ENCODE data around the gene FAM131A.

Gene FAM131A

GRCh38 chr3:184315871-184316661 lies 21.3 kb upstream of the FAM131A start:
- peaks cover 17 to 63% (median 57%) of the 10 kb centered on the region in 5 donors for H3K4me1 ChIP-seq (ENCODE audit: control insufficient read depth in 5 of 5, insufficient read depth in 5 of 5, low read length in 5 of 5)
- peaks cover 0 to 31% (median 24%) of the 10 kb centered on the region in 5 donors for H3K36me3 ChIP-seq (ENCODE audit: control insufficient read depth in 5 of 5, insufficient read depth in 5 of 5, low read length in 5 of 5)
- H3K27me3 ChIP-seq (ENCODE audit: control insufficient read depth in 5 of 5, insufficient read depth in 4 of 5, low read length in 5 of 5) = no peaks in the 10 kb centered on the region
- H3K4me3 ChIP-seq (ENCODE audit: low read depth in 1 of 5, low read length in 5 of 5) = peak overlapping the region; percentile 79 to 96 (median 90)
- H3K9ac ChIP-seq (ENCODE audit: low read length in 5 of 5) = peak overlapping the region; percentile 95 to 96 (median 96)
- H3K9me3 ChIP-seq (ENCODE audit: control insufficient read depth in 5 of 5, low read length in 5 of 5) = no peaks in the 10 kb centered on the region
- peak overlapping the region; percentile 96 for H3K27ac ChIP-seq (ENCODE audit: low read depth, low read length)

- H3K4me3 ChIP-seq (ENCODE audit: low read depth in 1 of 5, low read length in 5 of 5) = peak overlapping the region; percentile 79 to 96 (median 90)
- H3K4me1 ChIP-seq (ENCODE audit: control insufficient read depth in 5 of 5, insufficient read depth in 5 of 5, low read length in 5 of 5) = peaks cover 20 to 70% (median 64%) of the 10 kb centered on the region in 5 donors
- H3K9me3 ChIP-seq (ENCODE audit: control insufficient read depth in 5 of 5, low read length in 5 of 5) = no peaks in the 10 kb centered on the region
- H3K27ac ChIP-seq (ENCODE audit: low read depth, low read length) = peak overlapping the region; percentile 96
- H3K27me3 ChIP-seq (ENCODE audit: control insufficient read depth in 5 of 5, insufficient read depth in 4 of 5, low read length in 5 of 5) = no peaks in the 10 kb centered on the region
- peaks cover 0 to 38% (median 31%) of the 10 kb centered on the region in 5 donors for H3K36me3 ChIP-seq (ENCODE audit: control insufficient read depth in 5 of 5, insufficient read depth in 5 of 5, low read length in 5 of 5)
- H3K9ac ChIP-seq (ENCODE audit: low read length in 5 of 5) = peak overlapping the region in 3 of 5 donors; percentile 44 to 96 (median 95)
Observed at GRCh38 chr3:184316792-184317191, 20.6 kb upstream of the FAM131A start.

- H3K9me3 ChIP-seq (ENCODE audit: control insufficient read depth in 5 of 5, low read length in 5 of 5) = no peaks in the 10 kb centered on the region
- peak overlapping the region in 4 of 5 donors; percentile 79 to 96 (median 90) for H3K4me3 ChIP-seq (ENCODE audit: low read depth in 1 of 5, low read length in 5 of 5)
- H3K9ac ChIP-seq (ENCODE audit: low read length in 5 of 5) = peak overlapping the region in 1 of 5 donors; percentile 95
- H3K36me3 ChIP-seq (ENCODE audit: control insufficient read depth in 5 of 5, insufficient read depth in 5 of 5, low read length in 5 of 5) = peaks cover 0 to 42% (median 35%) of the 10 kb centered on the region in 5 donors
- H3K27me3 ChIP-seq (ENCODE audit: control insufficient read depth in 5 of 5, insufficient read depth in 4 of 5, low read length in 5 of 5) = no peaks in the 10 kb centered on the region
- H3K4me1 ChIP-seq (ENCODE audit: control insufficient read depth in 5 of 5, insufficient read depth in 5 of 5, low read length in 5 of 5) = peaks cover 24 to 74% (median 68%) of the 10 kb centered on the region in 5 donors
- H3K27ac ChIP-seq (ENCODE audit: low read depth, low read length) = peak overlapping the region; percentile 91
Observed at GRCh38 chr3:184317201-184317600, 20.2 kb upstream of the FAM131A start.

GRCh38 chr3:184320104-184320445 lies 17.3 kb upstream of the FAM131A start:
- Histone ChIP-seq H3K4me1 (ENCODE audit: control insufficient read depth in 5 of 5, insufficient read depth in 5 of 5, low read length in 5 of 5) (peaks cover 32 to 84% (median 81%) of the 10 kb centered on the region in 5 donors), H3K4me3 (ENCODE audit: low read depth in 1 of 5, low read length in 5 of 5) (peak overlapping the region in 4 of 5 donors; percentile 40 to 55 (median 50)), H3K9me3 (ENCODE audit: control insufficient read depth in 5 of 5, low read length in 5 of 5) (no peaks in the 10 kb centered on the region), H3K9ac (ENCODE audit: low read length in 5 of 5) (peak overlapping the region in 4 of 5 donors; percentile 56 to 87 (median 69)), H3K27me3 (ENCODE audit: control insufficient read depth in 5 of 5, insufficient read depth in 4 of 5, low read length in 5 of 5) (no peaks in the 10 kb centered on the region), H3K36me3 (ENCODE audit: control insufficient read depth in 5 of 5, insufficient read depth in 5 of 5, low read length in 5 of 5) (peaks cover 3 to 71% (median 64%) of the 10 kb centered on the region in 5 donors), H3K27ac (ENCODE audit: low read depth, low read length) (peak overlapping the region; percentile 91)

- Histone ChIP-seq H3K27me3 (ENCODE audit: control insufficient read depth in 5 of 5, insufficient read depth in 4 of 5, low read length in 5 of 5) (no peaks in the 10 kb centered on the region), H3K36me3 (ENCODE audit: control insufficient read depth in 5 of 5, insufficient read depth in 5 of 5, low read length in 5 of 5) (peaks cover 7 to 81% (median 80%) of the 10 kb centered on the region in 5 donors), H3K9ac (ENCODE audit: low read length in 5 of 5) (no peak overlapping the region), H3K4me1 (ENCODE audit: control insufficient read depth in 5 of 5, insufficient read depth in 5 of 5, low read length in 5 of 5) (peaks cover 29 to 72% (median 68%) of the 10 kb centered on the region in 5 donors), H3K9me3 (ENCODE audit: control insufficient read depth in 5 of 5, low read length in 5 of 5) (no peaks in the 10 kb centered on the region), H3K27ac (ENCODE audit: low read depth, low read length) (peak overlapping the region; percentile 91), H3K4me3 (ENCODE audit: low read depth in 1 of 5, low read length in 5 of 5) (no peak overlapping the region)
Observed at GRCh38 chr3:184321666-184322065, 15.7 kb upstream of the FAM131A start.

- H3K9me3 ChIP-seq (ENCODE audit: control insufficient read depth in 5 of 5, low read length in 5 of 5) = no peaks in the 10 kb centered on the region
- peak overlapping the region; percentile 91 for H3K27ac ChIP-seq (ENCODE audit: low read depth, low read length)
- peaks cover 10 to 84% (median 80%) of the 10 kb centered on the region in 5 donors for H3K36me3 ChIP-seq (ENCODE audit: control insufficient read depth in 5 of 5, insufficient read depth in 5 of 5, low read length in 5 of 5)
- H3K4me3 ChIP-seq (ENCODE audit: low read depth in 1 of 5, low read length in 5 of 5) = no peak overlapping the region
- H3K27me3 ChIP-seq (ENCODE audit: control insufficient read depth in 5 of 5, insufficient read depth in 4 of 5, low read length in 5 of 5) = no peaks in the 10 kb centered on the region
- H3K4me1 ChIP-seq (ENCODE audit: control insufficient read depth in 5 of 5, insufficient read depth in 5 of 5, low read length in 5 of 5) = peaks cover 27 to 59% (median 56%) of the 10 kb centered on the region in 5 donors
- peak overlapping the region in 1 of 5 donors; percentile 49 for H3K9ac ChIP-seq (ENCODE audit: low read length in 5 of 5)
Observed at GRCh38 chr3:184322731-184323487, 14.5 kb upstream of the FAM131A start.

- peaks cover 27 to 52% (median 49%) of the 10 kb centered on the region in 5 donors for H3K4me1 ChIP-seq (ENCODE audit: control insufficient read depth in 5 of 5, insufficient read depth in 5 of 5, low read length in 5 of 5)
- H3K9me3 ChIP-seq (ENCODE audit: control insufficient read depth in 5 of 5, low read length in 5 of 5) = no peaks in the 10 kb centered on the region
- no peak overlapping the region for H3K9ac ChIP-seq (ENCODE audit: low read length in 5 of 5)
- no peak overlapping the region for H3K4me3 ChIP-seq (ENCODE audit: low read depth in 1 of 5, low read length in 5 of 5)
- peaks cover 10 to 89% (median 84%) of the 10 kb centered on the region in 5 donors for H3K36me3 ChIP-seq (ENCODE audit: control insufficient read depth in 5 of 5, insufficient read depth in 5 of 5, low read length in 5 of 5)
- peak overlapping the region; percentile 66 for H3K27ac ChIP-seq (ENCODE audit: low read depth, low read length)
- no peaks in the 10 kb centered on the region for H3K27me3 ChIP-seq (ENCODE audit: control insufficient read depth in 5 of 5, insufficient read depth in 4 of 5, low read length in 5 of 5)
Observed at GRCh38 chr3:184323696-184324095, 13.7 kb upstream of the FAM131A start.

GRCh38 chr3:184325269-184325668 lies 12.1 kb upstream of the FAM131A start:
- Histone ChIP-seq H3K4me1 (ENCODE audit: control insufficient read depth in 5 of 5, insufficient read depth in 5 of 5, low read length in 5 of 5) (peaks cover 18 to 37% (median 34%) of the 10 kb centered on the region in 5 donors), H3K9me3 (ENCODE audit: control insufficient read depth in 5 of 5, low read length in 5 of 5) (no peaks in the 10 kb centered on the region), H3K9ac (ENCODE audit: low read length in 5 of 5) (no peak overlapping the region), H3K27me3 (ENCODE audit: control insufficient read depth in 5 of 5, insufficient read depth in 4 of 5, low read length in 5 of 5) (no peaks in the 10 kb centered on the region), H3K4me3 (ENCODE audit: low read depth in 1 of 5, low read length in 5 of 5) (no peak overlapping the region), H3K36me3 (ENCODE audit: control insufficient read depth in 5 of 5, insufficient read depth in 5 of 5, low read length in 5 of 5) (peaks cover 14 to 100% (median 98%) of the 10 kb centered on the region in 5 donors), H3K27ac (ENCODE audit: low read depth, low read length) (no peak overlapping the region)

- peaks cover 14 to 31% (median 29%) of the 10 kb centered on the region in 5 donors for H3K4me1 ChIP-seq (ENCODE audit: control insufficient read depth in 5 of 5, insufficient read depth in 5 of 5, low read length in 5 of 5)
- no peaks in the 10 kb centered on the region for H3K27me3 ChIP-seq (ENCODE audit: control insufficient read depth in 5 of 5, insufficient read depth in 4 of 5, low read length in 5 of 5)
- H3K4me3 ChIP-seq (ENCODE audit: low read depth in 1 of 5, low read length in 5 of 5) = no peak overlapping the region
- H3K36me3 ChIP-seq (ENCODE audit: control insufficient read depth in 5 of 5, insufficient read depth in 5 of 5, low read length in 5 of 5) = peaks cover 14 to 98% (median 96%) of the 10 kb centered on the region in 5 donors
- no peaks in the 10 kb centered on the region for H3K9me3 ChIP-seq (ENCODE audit: control insufficient read depth in 5 of 5, low read length in 5 of 5)
- H3K9ac ChIP-seq (ENCODE audit: low read length in 5 of 5) = no peak overlapping the region
- H3K27ac ChIP-seq (ENCODE audit: low read depth, low read length) = no peak overlapping the region
Observed at GRCh38 chr3:184325715-184326369, 11.6 kb upstream of the FAM131A start.
